Adrenal gland (tissue), 12 donors: ENCODE results near the gene PLA2R1. TPM values are rescaled to one million over a fixed set of nuclear protein-coding genes. Genes with fewer than 3 reads are reported as not detected.

Source experiments
- DNase-seq, 7 donors: peaks; one replicate each; pipeline ENCODE4 v3.0.0-alpha.2; 2019 to 2020
- H3K27ac ChIP-seq, 5 donors: fragments of 200-600 bp; sonication (generic) in 4 of 5; 1 replicate in 3 of 5; 2 replicates in 2 of 5; pipeline versions ENCODE4 v1.5.1 to v1.8.0; 2016 to 2020; ENCODE audit warnings: mild to moderate bottlenecking in 1 of 5
- H3K27me3 ChIP-seq: fragments of 200-600 bp; 2 replicates; pipeline ENCODE4 v1.8.0; 2021
- H3K36me3 ChIP-seq, 2 donors: fragments of 200-600 bp; replicated peaks in 1 of 2; 1 replicate in 1 of 2; 2 replicates in 1 of 2; pipeline versions ENCODE4 v1.5.1 to v1.8.0; 2018 to 2022
- H3K4me1 ChIP-seq, 2 donors: fragments of 200-600 bp; replicated peaks in 1 of 2; 1 replicate in 1 of 2; 2 replicates in 1 of 2; pipeline versions ENCODE4 v1.5.1 to v1.8.0; 2018 to 2021
- H3K4me3 ChIP-seq, 4 donors: fragments of 200-600 bp; sonication (generic) in 3 of 4; one replicate each; pipeline ENCODE4 v1.5.1; 2016 to 2018
- H3K9me3 ChIP-seq, 3 donors: fragments of 200-600 bp; sonication (generic) in 1 of 3; replicated peaks in 1 of 3; 1 replicate in 2 of 3; 2 replicates in 1 of 3; pipeline versions ENCODE4 v1.5.1 to v1.8.0; 2016 to 2021
- POLR2A ChIP-seq, 2 donors: fragments of 450-650 bp; IDR thresholded peaks; one replicate each; pipeline ENCODE4 v1.6.1; 2017; ENCODE audit warnings: antibody characterized with exemption in 2 of 2, mild to moderate bottlenecking in 2 of 2, moderate library complexity in 1 of 2
- WGBS, 4 donors: extraction: QIAGEN DNeasy Blood & Tissue Kit in 2 of 4; methylation state at CpG; one replicate each; pipeline versions ENCODE4 v1.1.5 to v1.1.7; 2013 to 2017; 5-methylcytosine and 5-hydroxymethylcytosine counted together
- intact Hi-C, 2 donors: fragments of 100-400 bp; cut with DNase I; formaldehyde crosslinking; loops; one replicate each; pipeline versions ENCODE4 v1.14.1 to v1.15.0; 2022 to 2023
- polyA plus RNA-seq, 3 donors: library from polyadenylated mRNA; stranded (reverse); fragments of 200-250 nt in 2 of 3; fragments of 350-450 nt in 1 of 3; fragmentation: Illumina TruSeq in 1 of 3; extraction: RNeasy Lipid Tissue Mini Kit (QIAGEN cat#74804) in 1 of 3; gene quantifications; one replicate each; pipeline ENCODE4 v1.2.3, GENCODE V29; 2013 to 2014
- total RNA-seq, 9 donors: library from RNA; depleted of rRNA in 4 of 9; stranded (reverse); fragments of >200 nt in 4 of 9; fragments of 120-200 nt in 1 of 9; fragmentation: NEBNext Ultra II Directional in 1 of 9; extraction: Animal tissue kit (Norgen Biotek cat#: 25700) in 1 of 9; gene quantifications; one replicate each; pipeline versions ENCODE4 v1.1.0 to v1.2.4, GENCODE V29; 2013 to 2023
- TF ChIP-seq, protein P1 (sequence below), 6 experiments: fragments of 450-650 bp in 4 of 6; fragments of 200-600 bp in 2 of 6; sonication (generic) in 1 of 6; IDR thresholded peaks; 1 replicate in 5 of 6; 2 replicates in 1 of 6; pipeline versions ENCODE4 v1.5.1 to v1.8.0; 2016 to 2021; ENCODE audit warnings: antibody characterized with exemption in 6 of 6, mild to moderate bottlenecking in 2 of 6, moderate library complexity in 1 of 6
- donor health status: healthy with polysubstance abuse.
- donor health status: Bipolar disorder and iron deficiency.
- donor health status: DM: yes; HTN: yes; CAD: no.
- donor health status: DM: no; HTN: no; CAD: no.
- donor health status: DM: no; HTN: no; CAD: no.
- donor health status: DM: yes; HTN: yes; CAD: no.

The PLA2R1 gene
- total and polyA plus RNA-seq, 12 donors, result 2.9 to 11.6 (median 7.1) TPM

DNA sequence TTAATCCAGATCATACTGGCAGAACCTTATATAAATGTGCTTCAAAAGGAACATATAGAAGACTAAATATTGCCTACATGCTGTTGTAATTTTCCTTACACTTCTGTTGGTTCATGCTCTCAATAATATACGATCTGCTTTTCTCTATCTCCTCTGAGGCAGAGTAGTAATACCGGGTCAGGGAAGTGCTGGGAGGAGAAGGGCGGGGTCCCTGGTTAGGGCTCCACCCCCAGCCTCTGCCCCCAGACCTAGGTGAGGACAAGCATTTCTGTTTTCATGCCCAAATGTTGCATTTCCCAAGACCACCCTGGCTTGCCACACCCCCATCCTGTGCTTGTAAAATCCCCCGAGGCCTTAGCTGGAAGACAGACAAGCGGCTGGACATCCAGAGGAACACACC is 55.3 kb downstream of the PLA2R1 start:
- Histone ChIP-seq H3K9me3 (no peaks in the 10 kb centered on the region), H3K36me3 (no peaks in the 10 kb centered on the region), H3K4me3 (no peak overlapping the region), H3K27ac (no peak overlapping the region), H3K4me1 (no peaks in the 10 kb centered on the region), H3K27me3 (no peaks in the 10 kb centered on the region)
- DNase-seq, result no peak
- WGBS, 4 donors, result 87 to 93% (median 90%) methylated on average over 5 of the region's 5 CpGs
- intact Hi-C loops, result no loop called here
- TF ChIP-seq, protein P1, sequence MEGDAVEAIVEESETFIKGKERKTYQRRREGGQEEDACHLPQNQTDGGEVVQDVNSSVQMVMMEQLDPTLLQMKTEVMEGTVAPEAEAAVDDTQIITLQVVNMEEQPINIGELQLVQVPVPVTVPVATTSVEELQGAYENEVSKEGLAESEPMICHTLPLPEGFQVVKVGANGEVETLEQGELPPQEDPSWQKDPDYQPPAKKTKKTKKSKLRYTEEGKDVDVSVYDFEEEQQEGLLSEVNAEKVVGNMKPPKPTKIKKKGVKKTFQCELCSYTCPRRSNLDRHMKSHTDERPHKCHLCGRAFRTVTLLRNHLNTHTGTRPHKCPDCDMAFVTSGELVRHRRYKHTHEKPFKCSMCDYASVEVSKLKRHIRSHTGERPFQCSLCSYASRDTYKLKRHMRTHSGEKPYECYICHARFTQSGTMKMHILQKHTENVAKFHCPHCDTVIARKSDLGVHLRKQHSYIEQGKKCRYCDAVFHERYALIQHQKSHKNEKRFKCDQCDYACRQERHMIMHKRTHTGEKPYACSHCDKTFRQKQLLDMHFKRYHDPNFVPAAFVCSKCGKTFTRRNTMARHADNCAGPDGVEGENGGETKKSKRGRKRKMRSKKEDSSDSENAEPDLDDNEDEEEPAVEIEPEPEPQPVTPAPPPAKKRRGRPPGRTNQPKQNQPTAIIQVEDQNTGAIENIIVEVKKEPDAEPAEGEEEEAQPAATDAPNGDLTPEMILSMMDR (IDR thresholded peaks at IDR 0.05), result no peak
- TF ChIP-seq POLR2A (IDR thresholded peaks at IDR 0.05), result no peak

DNA sequence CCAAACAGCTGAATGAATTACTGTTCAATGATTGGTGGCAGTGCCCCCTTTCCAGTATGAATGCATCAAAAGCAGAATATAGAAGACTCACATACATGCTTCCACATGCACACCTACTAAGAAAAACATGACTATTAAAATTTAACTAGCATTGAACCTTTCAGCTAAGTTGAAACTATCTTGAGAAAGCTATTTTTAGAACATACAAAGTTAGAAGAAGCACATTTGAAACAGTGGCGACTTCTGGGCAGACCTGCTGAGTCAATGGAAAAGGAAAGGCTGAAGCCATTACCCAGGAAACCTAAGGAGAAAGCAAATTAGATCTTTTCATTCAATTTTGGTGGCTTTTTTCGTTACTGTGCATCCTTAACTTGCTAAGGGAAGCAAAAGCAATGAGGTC is 55.9 kb downstream of the PLA2R1 start:
- no peaks in the 10 kb centered on the region for H3K27me3 ChIP-seq
- intact Hi-C loops, result no loop called here
- WGBS, 4 donors, result 68 to 72% (median 70%) methylated on average over 2 of the region's 2 CpGs
- TF ChIP-seq POLR2A (IDR thresholded peaks at IDR 0.05), result no peak
- TF ChIP-seq, protein P1 (IDR thresholded peaks at IDR 0.05), result no peak
- H3K27ac ChIP-seq, result no peak overlapping the region
- no peak for DNase-seq
- H3K9me3 ChIP-seq, result no peaks in the 10 kb centered on the region
- H3K36me3 ChIP-seq, result no peaks in the 10 kb centered on the region
- no peak overlapping the region for H3K4me3 ChIP-seq
- H3K4me1 ChIP-seq, result no peaks in the 10 kb centered on the region

DNA sequence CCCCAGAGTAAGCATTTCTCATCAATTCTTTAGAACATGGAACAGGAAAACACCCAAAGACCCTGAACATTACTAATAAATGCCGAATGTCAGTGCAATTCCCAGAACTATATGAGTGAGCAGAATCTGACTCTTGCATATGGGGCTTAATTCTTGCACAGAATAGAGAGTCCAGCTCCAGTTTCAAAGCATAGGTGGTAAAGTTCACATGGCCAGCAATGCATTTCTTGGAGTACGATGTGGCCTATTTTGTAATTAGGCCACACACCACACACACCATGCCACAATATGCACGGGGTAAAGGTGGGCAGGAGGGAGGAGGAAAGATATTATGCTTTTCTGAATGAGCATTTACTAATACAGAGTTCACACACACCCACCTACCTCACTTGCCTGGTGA is 56.5 kb downstream of the PLA2R1 start:
- H3K36me3 ChIP-seq, result no peaks in the 10 kb centered on the region
- no peak for DNase-seq
- H3K4me1 ChIP-seq, result no peaks in the 10 kb centered on the region
- TF ChIP-seq, protein P1 (IDR thresholded peaks at IDR 0.05), result no peak
- no peak for TF ChIP-seq POLR2A (IDR thresholded peaks at IDR 0.05)
- no peak overlapping the region for H3K27ac ChIP-seq
- H3K27me3 ChIP-seq, result no peaks in the 10 kb centered on the region
- H3K4me3 ChIP-seq, result no peak overlapping the region
- no peaks in the 10 kb centered on the region for H3K9me3 ChIP-seq
- intact Hi-C loops, result no loop called here
- 85 to 89% (median 87%) methylated on average over 3 of the region's 3 CpGs for WGBS, 4 donors

DNA sequence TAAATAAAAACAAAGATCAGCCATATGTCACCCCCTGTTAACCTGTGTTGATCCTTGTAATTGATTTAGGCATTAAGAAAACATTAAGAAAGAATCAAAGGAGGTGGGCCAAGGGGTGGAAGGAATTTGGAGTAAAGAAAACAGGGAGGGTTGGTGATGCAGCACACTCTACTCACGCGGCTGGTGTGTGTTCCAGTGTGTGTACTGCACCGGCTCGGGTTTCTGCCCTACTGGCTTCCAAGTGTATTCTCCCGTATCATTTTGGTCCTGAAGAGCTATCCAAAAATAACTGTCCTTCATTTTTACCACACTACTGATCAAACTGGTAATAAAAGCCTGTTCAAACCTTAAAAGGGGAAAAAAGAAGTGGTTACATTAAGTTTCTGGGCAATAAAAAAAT is 56.9 kb downstream of the PLA2R1 start:
- H3K36me3 ChIP-seq, result no peaks in the 10 kb centered on the region
- no peak overlapping the region for H3K27ac ChIP-seq
- TF ChIP-seq, protein P1 (IDR thresholded peaks at IDR 0.05), result no peak
- TF ChIP-seq POLR2A (IDR thresholded peaks at IDR 0.05), result no peak
- no peaks in the 10 kb centered on the region for H3K27me3 ChIP-seq
- H3K4me3 ChIP-seq, result no peak overlapping the region
- intact Hi-C loops, result no loop called here
- DNase-seq, result no peak
- H3K9me3 ChIP-seq, result no peaks in the 10 kb centered on the region
- no peaks in the 10 kb centered on the region for H3K4me1 ChIP-seq
- 92 to 96% (median 96%) methylated on average over 5 of the region's 5 CpGs for WGBS, 4 donors
